Hepatocyte (in vitro differentiated cells): Measurements from ENCODE around the gene TRAM2. TPM values are rescaled to one million over a fixed set of nuclear protein-coding genes. Genes with fewer than 3 reads are reported as not detected.
"Not testable (repeated sequence)": the region's sequence is repeated elsewhere in the genome, so short reads cannot be mapped to it uniquely, and the experiment has no call there.

Source experiments
- DNase-seq: peaks from one replicate; pipeline ENCODE4 v3.0.0-alpha.2; 2016; ENCODE audit warnings: low spot score
- H2AFZ ChIP-seq: fragments of 200-600 bp; sonication (generic); 2 replicates; pipeline ENCODE4 v1.6.0; 2016; ENCODE audit warnings: antibody characterized with exemption, mild to moderate bottlenecking
- H3K27ac ChIP-seq: fragments of 200-600 bp; sonication (generic); 2 replicates; pipeline ENCODE4 v1.5.1; 2016; ENCODE audit warnings: mild to moderate bottlenecking
- H3K27me3 ChIP-seq: fragments of 200-600 bp; sonication (generic); 2 replicates; pipeline ENCODE4 v1.6.1; 2016
- H3K36me3 ChIP-seq: fragments of 200-600 bp; sonication (generic); replicated peaks from 2 replicates; pipeline ENCODE4 v1.5.1; 2016; ENCODE audit warnings: low read depth; ENCODE audit not compliant: insufficient read depth
- H3K4me1 ChIP-seq: fragments of 200-600 bp; sonication (generic); 2 replicates; pipeline ENCODE4 v1.5.1; 2016; ENCODE audit warnings: mild to moderate bottlenecking, moderate library complexity; ENCODE audit not compliant: insufficient read depth
- H3K4me2 ChIP-seq: fragments of 200-600 bp; sonication (generic); 2 replicates; pipeline ENCODE4 v1.6.0; 2016
- H3K4me3 ChIP-seq: fragments of 200-600 bp; sonication (generic); 2 replicates; pipeline ENCODE4 v1.5.1; 2016; ENCODE audit warnings: mild to moderate bottlenecking
- H3K79me2 ChIP-seq: fragments of 200-600 bp; sonication (generic); 2 replicates; pipeline ENCODE4 v1.6.0; 2017; ENCODE audit warnings: mild to moderate bottlenecking
- H3K9me2 ChIP-seq: fragments of 200-600 bp; sonication (generic); replicated peaks from 2 replicates; pipeline ENCODE4 v1.6.0; 2017; ENCODE audit warnings: mild to moderate bottlenecking; ENCODE audit not compliant: insufficient read depth
- H3K9me3 ChIP-seq: fragments of 200-600 bp; sonication (generic); 2 replicates; pipeline ENCODE4 v1.5.1; 2016; ENCODE audit warnings: low read depth, mild to moderate bottlenecking
- H4K20me1 ChIP-seq: fragments of 200-600 bp; sonication (generic); 2 replicates; pipeline ENCODE4 v1.6.0; 2016; ENCODE audit warnings: mild to moderate bottlenecking; ENCODE audit not compliant: insufficient read depth, poor library complexity, severe bottlenecking
- CTCF ChIP-seq: fragments of 200-600 bp; sonication (generic); IDR thresholded peaks from 2 replicates; pipeline ENCODE4 v1.5.1; 2016; ENCODE audit warnings: antibody characterized with exemption, mild to moderate bottlenecking; ENCODE audit not compliant: poor library complexity
- EZH2 ChIP-seq: fragments of 200-600 bp; sonication (generic); IDR thresholded peaks from 2 replicates; pipeline ENCODE4 v1.6.1; 2016; ENCODE audit warnings: antibody characterized with exemption, mild to moderate bottlenecking, borderline replicate concordance
- EZH2phosphoT487 ChIP-seq: fragments of 200-600 bp; sonication (generic); IDR thresholded peaks from one replicate; pipeline ENCODE4 v1.6.1; 2018; ENCODE audit warnings: antibody characterized with exemption, mild to moderate bottlenecking, low read depth, moderate library complexity; ENCODE audit not compliant: unreplicated experiment, severe bottlenecking
- WGBS: methylation state at CpG from one replicate; pipeline ENCODE4 v1.1.6; 2016; ENCODE audit warnings: low lambda C conversion rate; ENCODE audit errors: missing lambda C conversion rate; 5-methylcytosine and 5-hydroxymethylcytosine counted together
- polyA plus RNA-seq: library from polyadenylated mRNA; unstranded; fragments of >200 nt; fragmentation: Nextera tagmentation; extraction: Ambion mirVana; gene quantifications from 2 replicates; pipeline ENCODE4 v1.2.1, GENCODE V29; 2016
- total RNA-seq: library from RNA; depleted of rRNA; stranded (reverse); fragments of >200 nt; gene quantifications from 2 replicates; pipeline ENCODE4 v1.2.3, GENCODE V29; 2014

The TRAM2 gene
- total and polyA plus RNA-seq, 2 experiments from 2014 or later, result 29.6 to 47.6 TPM

- TF ChIP-seq EZH2, result no peak
- TF ChIP-seq CTCF, result no peak
- TF ChIP-seq EZH2phosphoT487, result no peak
- DNase-seq, result no peak
- 79% methylated on average over 7 of the region's 7 CpGs for WGBS
Observed at GRCh38 chr6:52482903-52483670, 93.8 kb downstream of the TRAM2 start.

GRCh38 chr6:52475307-52475706 is 101.6 kb downstream of the TRAM2 start:
- DNase-seq, result no peak
- Histone ChIP-seq H3K9me3 (no peaks in the 10 kb centered on the region), H3K4me3 (no peak overlapping the region), H3K79me2 (no peaks in the 10 kb centered on the region), H4K20me1 (no peaks in the 10 kb centered on the region), H3K36me3 (no peaks in the 10 kb centered on the region), H3K4me2 (no peak overlapping the region), H3K27me3 (no peaks in the 10 kb centered on the region), H2AFZ (no peak overlapping the region), H3K4me1 (no peaks in the 10 kb centered on the region), H3K9me2 (no peaks in the 10 kb centered on the region), H3K27ac (no peak overlapping the region)
- no peak for TF ChIP-seq EZH2
- TF ChIP-seq EZH2phosphoT487, result no peak
- no peak for TF ChIP-seq CTCF
- WGBS, result 86% methylated on average over 2 of the region's 2 CpGs

More at GRCh38 chr6:52482903-52483670, 93.8 kb downstream of the TRAM2 start:
- no peak overlapping the region for H2AFZ ChIP-seq
- H3K36me3 ChIP-seq, result no peaks in the 10 kb centered on the region
- no peak overlapping the region for H3K4me3 ChIP-seq
- H3K4me2 ChIP-seq, result no peak overlapping the region
- H3K4me1 ChIP-seq, result peaks cover 9% of the 10 kb centered on the region
- H3K9me3 ChIP-seq, result no peaks in the 10 kb centered on the region
- no peaks in the 10 kb centered on the region for H3K27me3 ChIP-seq
- no peaks in the 10 kb centered on the region for H4K20me1 ChIP-seq
- H3K27ac ChIP-seq, result peak overlapping the region; percentile 37
- H3K9me2 ChIP-seq, result no peaks in the 10 kb centered on the region
- no peaks in the 10 kb centered on the region for H3K79me2 ChIP-seq

GRCh38 chr6:52474173-52474572 is 102.7 kb downstream of the TRAM2 start:
- Histone ChIP-seq H2AFZ (no peak overlapping the region), H3K4me3 (no peak overlapping the region), H3K9me3 (no peaks in the 10 kb centered on the region), H3K4me1 (no peaks in the 10 kb centered on the region), H3K36me3 (no peaks in the 10 kb centered on the region), H3K4me2 (no peak overlapping the region), H3K27me3 (no peaks in the 10 kb centered on the region), H3K79me2 (no peaks in the 10 kb centered on the region), H3K9me2 (no peaks in the 10 kb centered on the region), H3K27ac (no peak overlapping the region), H4K20me1 (no peaks in the 10 kb centered on the region)
- 98% methylated on average over 4 of the region's 4 CpGs for WGBS
- TF ChIP-seq CTCF, result no peak
- TF ChIP-seq EZH2phosphoT487, result no peak
- DNase-seq, result no peak

- not testable (repeated sequence) for H4K20me1 ChIP-seq, H3K4me3 ChIP-seq, H3K27ac ChIP-seq, H3K9me2 ChIP-seq, H3K9me3 ChIP-seq, DNase-seq, H3K36me3 ChIP-seq, H2AFZ ChIP-seq, H3K4me2 ChIP-seq, H3K27me3 ChIP-seq, H3K79me2 ChIP-seq, H3K4me1 ChIP-seq
- WGBS, result 76% methylated on average over 2 of the region's 2 CpGs
Observed at GRCh38 chr6:52461194-52461593, 115.7 kb downstream of the TRAM2 start.
